Neural cell (in vitro differentiated cells): Measurements from ENCODE around the gene CNP.

ENCODE experiments used
- POLR2AphosphoS5 ChIP-seq: IDR thresholded peaks from 2 replicates; pipeline ENCODE4 v1.6.1; 2012
- RAD21 ChIP-seq: fragments of 450-650 bp; conservative IDR thresholded peaks from 2 replicates; pipeline ENCODE4 v1.6.1; 2014; ENCODE audit warnings: antibody characterized with exemption, mild to moderate bottlenecking, moderate library complexity
- TF ChIP-seq, protein P1 (sequence below): fragments of 450-650 bp; IDR thresholded peaks from 2 replicates; pipeline ENCODE4 v1.5.1; 2014; ENCODE audit warnings: antibody characterized with exemption, mild to moderate bottlenecking, moderate library complexity; ENCODE audit not compliant: poor library complexity, severe bottlenecking

DNA sequence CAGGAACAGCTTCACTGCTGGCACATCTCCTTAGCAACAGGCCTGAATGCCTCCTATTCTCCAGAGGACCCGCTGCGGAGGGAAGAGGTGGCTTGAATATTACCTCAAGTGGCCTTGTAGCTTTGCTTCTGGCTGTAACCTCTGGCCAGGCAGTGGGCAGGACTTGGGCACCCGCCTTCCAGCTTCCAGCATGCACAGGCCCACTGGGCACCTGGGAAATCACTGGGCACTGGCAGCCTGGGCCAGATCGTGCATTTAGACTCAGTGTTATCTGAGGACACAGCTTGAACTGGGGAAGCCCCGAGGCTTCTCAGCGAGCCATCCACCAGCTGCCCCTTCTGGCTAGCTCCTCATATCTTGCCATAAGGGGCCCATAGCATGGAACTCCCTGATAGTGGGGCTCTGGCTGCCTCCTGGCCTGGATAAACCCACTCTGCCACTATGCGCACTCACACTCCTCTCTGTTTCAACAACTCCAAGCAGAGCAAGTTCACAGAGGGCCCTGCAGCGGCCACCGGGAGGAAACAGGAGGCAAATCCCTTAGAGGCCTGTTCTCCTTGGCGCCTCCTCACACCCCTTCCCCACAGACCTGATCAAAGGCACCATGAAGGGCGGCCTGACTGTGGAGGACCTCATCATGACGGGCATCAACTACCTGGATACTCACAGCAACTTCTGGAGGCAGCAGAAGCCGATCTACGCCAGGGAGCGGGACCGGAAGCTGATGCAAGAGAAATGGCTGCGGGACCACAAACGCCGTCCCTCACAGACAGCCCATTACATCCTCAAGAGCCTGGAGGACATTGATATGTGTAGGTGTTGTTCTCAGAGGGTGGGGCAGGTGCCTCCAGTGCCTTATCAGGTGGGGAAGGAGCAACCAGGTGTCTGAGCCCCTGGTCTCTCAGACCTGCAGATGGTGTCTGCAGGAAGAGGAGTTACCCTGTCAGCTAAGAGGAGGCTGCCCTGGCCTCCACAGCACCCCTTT, 28.3 kb upstream of the CNP start:
- TF ChIP-seq, protein P1, sequence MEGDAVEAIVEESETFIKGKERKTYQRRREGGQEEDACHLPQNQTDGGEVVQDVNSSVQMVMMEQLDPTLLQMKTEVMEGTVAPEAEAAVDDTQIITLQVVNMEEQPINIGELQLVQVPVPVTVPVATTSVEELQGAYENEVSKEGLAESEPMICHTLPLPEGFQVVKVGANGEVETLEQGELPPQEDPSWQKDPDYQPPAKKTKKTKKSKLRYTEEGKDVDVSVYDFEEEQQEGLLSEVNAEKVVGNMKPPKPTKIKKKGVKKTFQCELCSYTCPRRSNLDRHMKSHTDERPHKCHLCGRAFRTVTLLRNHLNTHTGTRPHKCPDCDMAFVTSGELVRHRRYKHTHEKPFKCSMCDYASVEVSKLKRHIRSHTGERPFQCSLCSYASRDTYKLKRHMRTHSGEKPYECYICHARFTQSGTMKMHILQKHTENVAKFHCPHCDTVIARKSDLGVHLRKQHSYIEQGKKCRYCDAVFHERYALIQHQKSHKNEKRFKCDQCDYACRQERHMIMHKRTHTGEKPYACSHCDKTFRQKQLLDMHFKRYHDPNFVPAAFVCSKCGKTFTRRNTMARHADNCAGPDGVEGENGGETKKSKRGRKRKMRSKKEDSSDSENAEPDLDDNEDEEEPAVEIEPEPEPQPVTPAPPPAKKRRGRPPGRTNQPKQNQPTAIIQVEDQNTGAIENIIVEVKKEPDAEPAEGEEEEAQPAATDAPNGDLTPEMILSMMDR: no peak
- no peak for TF ChIP-seq POLR2AphosphoS5
- no peak for TF ChIP-seq RAD21
